IMR-90 (cell line): ENCODE results near the gene ZNF445.

Experiments used
- BHLHE40 ChIP-seq: fragments of 150-350 bp; IDR thresholded peaks from 2 replicates; pipeline ENCODE4 v1.6.1; 2016; ENCODE audit warnings: mild to moderate bottlenecking, low read depth, low read length
- CTCF ChIP-seq: conservative IDR thresholded peaks from 2 replicates; pipeline ENCODE4 v1.5.1; 2012; ENCODE audit warnings: mild to moderate bottlenecking, low read depth, low read length, improper control_type of control experiment
- FOS ChIP-seq: fragments of 150-350 bp; IDR thresholded peaks from 2 replicates; pipeline ENCODE4 v1.6.1; 2016; ENCODE audit warnings: low read depth, low read length
- POLR2A ChIP-seq: IDR thresholded peaks from 2 replicates; pipeline ENCODE4 v1.6.1; 2012; ENCODE audit warnings: mild to moderate bottlenecking, low read depth, low read length
- USF2 ChIP-seq: fragments of 150-350 bp; IDR thresholded peaks from 2 replicates; pipeline ENCODE4 v1.6.1; 2017; ENCODE audit warnings: mild to moderate bottlenecking, antibody characterized with exemption, low read length, low read depth

GRCh38 chr3:44442596-44443309 lies 34.7 kb downstream of the ZNF445 start:
- TF ChIP-seq CTCF (no peak), POLR2A (no peak), USF2 (no peak), BHLHE40 (no peak), FOS (no peak)
